Raji (cell line): ENCODE results near the gene AK5.

Experiments
- POLR2A ChIP-seq: IDR thresholded peaks from 2 replicates; pipeline ENCODE4 v1.6.1; 2011; ENCODE audit warnings: low read depth, low read length, control low read depth; ENCODE audit not compliant: insufficient read depth

Gene AK5

DNA sequence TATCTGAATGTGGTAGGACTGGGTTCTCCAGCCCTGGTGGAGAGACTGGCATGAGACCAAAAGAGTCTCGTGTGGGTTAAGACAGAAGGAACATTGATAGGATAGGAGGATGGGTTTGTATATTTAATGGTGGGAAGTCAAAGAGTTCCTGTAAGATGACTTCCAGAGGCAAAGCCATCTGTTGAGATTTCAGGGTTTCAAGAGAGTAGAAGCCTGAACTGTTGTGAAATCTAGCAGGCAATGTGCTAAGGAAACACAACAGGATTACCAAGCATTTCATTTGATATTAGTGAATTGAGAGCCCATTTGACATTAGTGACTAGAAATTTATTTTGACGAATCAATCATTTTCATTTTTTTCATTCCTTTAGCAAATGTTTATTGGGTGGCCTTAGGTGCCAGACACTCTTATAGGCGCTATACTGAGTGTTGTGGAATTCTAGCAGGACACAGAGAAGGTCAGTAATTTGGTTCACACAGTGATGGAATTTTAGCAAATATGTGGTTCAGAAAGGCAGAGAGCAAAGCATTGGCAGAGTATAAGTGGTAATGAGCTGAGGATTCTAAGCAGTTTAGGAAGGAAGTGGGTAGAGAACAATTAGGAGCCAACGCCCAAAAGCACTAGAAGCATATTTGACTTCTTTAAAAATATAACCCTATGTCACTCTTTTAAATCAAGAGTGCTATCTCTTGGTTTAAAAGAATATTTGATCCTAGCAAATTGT lies 149.3 kb downstream of the AK5 start:
- TF ChIP-seq POLR2A, result no peak

DNA sequence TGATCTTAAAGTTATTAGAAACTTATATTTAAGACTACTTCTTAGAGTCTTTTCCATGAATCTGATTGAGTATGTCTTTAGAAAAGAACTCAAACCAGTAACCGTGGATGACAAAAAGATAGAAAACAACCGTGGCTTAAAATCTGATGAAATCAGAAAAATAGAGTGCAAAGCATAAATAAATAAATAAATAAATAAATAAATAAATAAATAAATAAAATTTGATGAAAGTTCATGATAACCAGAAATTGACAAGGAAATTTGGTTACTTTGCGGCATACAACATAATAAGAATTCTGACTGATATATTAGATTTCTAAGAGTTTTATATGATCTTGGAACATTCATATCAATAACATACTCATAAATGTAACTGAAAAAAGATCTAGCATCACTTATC lies 152.1 kb downstream of the AK5 start:
- no peak for TF ChIP-seq POLR2A

DNA sequence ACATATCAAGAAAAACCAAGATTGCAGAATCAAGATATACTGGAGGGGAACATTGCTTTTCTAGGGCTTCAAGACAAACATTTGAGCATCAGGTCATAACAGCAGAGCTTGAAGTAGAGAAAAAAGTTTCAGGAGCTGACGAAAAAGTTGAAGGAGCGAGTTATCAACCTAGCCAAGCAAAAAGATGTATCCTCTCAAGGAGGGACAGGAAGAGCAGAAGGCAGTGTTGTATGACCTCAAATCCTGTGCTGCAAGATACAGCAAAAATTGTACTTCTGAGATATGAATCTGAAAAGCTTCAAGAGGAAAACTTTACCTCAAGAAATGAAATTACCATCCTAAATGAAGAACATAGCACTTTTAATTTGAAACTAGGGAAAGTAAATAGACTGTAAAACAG lies 153.1 kb downstream of the AK5 start:
- TF ChIP-seq POLR2A, result no peak

DNA sequence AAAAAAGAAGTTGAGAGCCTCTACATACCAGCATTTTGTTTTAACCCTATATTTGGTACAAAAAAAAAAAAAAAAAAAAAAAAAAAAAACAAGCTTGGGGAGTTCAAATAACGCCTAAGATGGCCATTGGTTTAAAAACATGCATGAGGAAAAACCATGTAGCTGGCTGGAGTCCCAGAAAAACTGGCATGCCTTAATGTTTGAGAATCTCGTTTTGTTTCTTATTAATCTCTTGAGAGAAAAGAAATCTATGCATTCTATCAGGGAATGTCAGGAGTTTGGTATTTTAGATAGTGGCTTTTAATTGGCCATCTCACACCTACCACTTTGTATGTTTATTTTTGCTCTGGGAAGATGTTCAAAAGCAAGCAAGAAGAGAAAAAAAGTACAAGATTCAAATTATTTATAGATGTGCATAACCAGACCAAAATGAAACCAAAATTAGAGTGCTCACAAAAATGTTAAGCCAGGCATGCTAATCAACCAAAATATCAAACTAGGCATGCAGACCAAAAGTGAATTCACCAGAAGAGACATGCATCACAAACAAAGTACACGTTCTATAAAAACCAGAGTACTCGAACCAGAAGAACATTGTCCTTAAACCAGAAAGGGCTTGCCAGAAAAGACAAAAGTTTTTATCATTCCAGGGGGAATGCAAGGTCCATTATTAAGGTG lies 156.6 kb downstream of the AK5 start:
- no peak for TF ChIP-seq POLR2A

DNA sequence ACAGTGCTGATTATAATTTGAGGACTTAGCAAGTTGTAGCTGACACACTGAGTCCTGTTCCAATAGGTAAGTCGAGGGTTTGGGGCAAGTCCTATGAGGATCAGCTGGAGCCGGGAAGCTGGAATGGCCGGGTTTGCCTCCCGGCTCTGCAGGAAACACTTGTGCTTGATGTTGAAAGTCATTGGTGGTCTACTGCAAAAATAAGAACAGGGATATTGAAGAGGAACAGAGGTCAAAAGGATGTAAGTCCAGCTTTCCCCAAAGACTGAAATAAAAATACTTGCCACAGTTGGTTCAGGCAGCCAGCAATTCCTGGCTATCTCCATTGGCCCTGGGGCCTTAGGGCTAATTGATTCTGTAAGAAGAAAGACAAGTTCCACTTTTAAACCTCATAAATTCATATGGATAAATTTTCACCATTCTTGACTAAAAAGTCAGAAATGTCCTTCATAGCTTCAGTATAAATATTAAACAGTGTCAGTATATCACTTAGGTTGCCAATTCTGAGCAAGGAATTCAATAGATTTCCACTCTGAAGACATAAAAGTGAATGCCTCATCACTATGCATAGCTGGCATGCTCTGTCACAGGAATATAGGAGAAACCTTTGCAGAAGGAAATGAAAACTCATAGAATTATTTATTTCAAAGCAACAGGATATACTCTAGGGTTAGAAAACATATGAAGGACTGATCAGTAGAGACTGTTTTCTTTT lies 165.2 kb downstream of the AK5 start:
- TF ChIP-seq POLR2A, result no peak

DNA sequence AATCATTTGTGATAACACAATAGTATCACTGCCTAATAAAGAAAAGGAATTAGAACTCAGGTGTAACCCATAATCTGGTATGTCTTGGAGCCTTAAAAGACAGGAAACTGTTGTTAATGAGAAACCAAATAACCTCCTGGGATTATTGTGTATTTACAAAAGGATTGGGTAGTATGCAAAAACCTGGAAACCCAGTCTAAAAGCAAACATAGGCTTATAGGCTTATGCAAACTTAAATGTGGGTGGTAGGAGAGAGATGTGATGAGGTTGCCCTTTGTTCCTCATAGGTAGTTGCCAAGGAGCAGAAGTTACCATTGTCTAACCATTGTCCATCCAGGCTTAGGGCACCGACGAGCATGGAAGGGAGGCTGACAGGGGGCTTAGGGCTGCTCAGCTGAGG lies 165.8 kb downstream of the AK5 start:
- TF ChIP-seq POLR2A, result no peak

DNA sequence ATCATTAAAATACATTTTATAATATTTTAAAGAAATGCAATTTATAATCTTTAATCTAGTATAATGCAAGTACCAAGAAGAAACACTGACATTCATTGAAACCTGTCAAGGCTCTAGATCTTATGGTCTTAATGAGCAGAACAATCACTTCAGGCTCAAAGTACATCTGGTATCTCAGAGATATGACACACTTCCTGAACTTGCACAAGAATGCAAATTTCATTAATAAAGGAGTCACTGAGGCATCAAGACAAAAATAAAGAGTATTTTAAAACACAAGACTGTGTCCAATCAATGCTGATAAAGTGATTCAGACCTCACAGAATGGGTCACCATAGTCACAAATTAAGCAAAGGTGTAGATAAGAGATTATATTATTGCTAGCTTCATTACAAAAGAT lies 178.1 kb downstream of the AK5 start:
- no peak for TF ChIP-seq POLR2A

DNA sequence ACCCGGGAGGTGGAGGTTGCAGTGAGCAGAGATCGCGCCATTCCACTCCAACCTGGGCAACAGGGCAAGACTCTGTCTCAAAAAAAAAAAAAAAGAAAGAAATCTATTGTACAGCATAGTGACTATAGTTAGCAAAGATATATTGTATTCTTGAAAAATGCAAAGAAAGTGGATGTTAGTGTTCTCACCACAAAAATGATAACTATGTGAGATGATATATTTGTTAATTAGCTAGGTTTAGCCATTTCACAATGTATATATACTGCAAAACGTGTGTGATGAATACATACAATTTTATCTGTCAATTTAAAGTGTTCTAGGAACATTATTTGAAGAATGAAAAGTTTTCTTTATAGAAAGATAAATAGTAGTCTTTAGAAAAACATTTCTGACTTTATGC lies 179.9 kb downstream of the AK5 start:
- TF ChIP-seq POLR2A, result no peak

DNA sequence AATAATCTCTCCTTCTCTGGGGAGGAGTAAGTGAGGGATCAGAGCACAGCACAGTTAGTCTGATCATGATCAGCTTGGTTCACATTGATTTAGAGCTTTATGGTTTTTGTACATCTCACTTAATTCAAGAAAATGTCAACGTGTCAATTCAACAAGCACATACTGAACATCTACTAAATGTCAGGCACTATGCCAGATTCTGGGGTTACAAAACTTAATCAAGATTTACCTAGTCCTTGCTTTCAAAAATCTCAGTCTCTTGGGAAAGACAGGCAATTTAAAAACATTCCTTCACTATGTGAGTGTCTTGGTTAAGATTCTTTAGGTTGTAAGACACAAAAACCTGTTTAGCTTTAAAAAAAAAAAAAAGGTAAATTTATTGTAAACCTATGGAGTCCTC lies 181.4 kb downstream of the AK5 start:
- TF ChIP-seq POLR2A, result no peak

DNA sequence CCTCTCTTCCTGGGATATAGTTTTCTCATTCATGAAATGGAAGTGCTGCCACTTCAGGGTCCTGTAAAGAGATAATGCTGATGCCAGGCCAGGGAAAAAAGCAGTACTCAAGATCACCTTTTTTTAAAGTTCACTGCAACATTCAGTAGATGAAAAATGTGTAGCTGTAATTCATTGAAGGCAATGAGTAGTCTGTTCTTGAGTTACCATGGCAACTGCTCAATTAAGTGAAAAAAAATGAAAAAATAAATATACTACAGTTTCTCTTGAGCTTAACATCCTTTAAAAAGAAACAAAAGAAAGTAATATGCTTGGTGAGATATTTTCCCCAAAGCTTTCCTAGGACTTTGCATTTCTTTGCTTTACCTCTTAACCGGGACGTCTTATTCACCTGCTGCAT lies 183.3 kb downstream of the AK5 start:
- TF ChIP-seq POLR2A, result no peak

DNA sequence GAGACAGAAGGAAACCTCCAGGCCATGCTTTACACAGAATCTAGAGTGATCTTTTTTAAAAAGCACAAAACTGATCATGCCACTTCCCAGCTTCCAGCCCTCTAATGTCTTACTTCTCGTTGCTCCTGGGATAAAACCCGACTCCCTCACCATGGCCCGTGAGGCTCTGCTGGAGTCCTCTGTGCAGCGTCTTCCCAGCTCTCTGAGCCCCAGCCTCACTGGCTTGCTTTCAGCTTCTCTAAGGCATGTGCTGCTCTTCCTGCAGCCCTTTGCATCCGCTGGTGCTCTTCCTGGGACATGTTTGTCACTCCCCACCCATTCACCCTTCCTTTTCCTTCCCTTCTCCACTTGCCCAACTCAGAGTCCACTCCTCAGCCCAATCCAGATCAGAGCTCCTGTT lies 184.1 kb downstream of the AK5 start:
- TF ChIP-seq POLR2A, result no peak

DNA sequence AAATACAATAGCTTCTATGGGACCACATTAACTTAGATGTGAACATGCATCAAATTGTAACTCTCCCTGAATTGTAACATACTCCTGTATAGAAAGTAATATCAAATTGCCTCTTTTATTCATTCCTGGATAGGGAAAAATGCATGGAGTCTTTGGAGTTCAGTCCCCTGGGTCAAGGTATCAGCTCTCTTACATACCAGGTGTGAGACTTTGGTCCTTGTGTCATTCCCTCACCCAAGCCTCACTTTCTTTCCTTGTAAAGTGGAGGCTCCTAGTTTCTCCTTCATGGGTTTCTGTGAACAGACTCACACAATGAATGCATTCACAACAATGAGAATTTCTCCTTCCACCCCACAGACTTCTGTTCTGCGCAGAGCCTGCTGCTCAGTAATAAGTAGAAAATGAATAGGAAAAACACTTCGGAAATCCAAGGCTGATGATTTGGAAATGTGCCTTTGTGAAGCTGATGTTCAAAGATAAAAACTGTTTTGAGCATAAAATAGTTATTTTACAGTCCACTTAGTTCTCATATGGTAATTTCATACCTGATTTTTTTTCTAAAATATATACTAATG lies 185.3 kb downstream of the AK5 start:
- no peak for TF ChIP-seq POLR2A

DNA sequence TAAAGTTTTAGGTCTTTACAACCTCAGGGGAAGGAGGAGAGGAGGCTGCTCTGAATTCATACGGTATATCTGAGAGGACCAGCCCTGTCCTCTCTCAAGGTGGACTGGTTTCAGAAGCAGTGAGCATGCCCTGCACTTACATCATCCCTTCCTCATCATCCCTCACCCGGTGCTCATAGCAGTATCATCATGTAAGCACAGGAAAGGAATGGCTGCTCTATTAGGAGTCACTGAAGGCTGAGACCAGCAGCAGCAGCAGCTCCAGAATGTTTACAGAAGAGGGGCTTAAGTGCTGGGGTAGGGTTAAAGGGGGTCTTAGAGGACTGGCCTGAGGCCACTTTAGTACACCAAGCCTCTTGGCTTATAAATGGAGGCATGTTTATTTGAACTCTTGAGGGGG lies 185.9 kb downstream of the AK5 start:
- no peak for TF ChIP-seq POLR2A

DNA sequence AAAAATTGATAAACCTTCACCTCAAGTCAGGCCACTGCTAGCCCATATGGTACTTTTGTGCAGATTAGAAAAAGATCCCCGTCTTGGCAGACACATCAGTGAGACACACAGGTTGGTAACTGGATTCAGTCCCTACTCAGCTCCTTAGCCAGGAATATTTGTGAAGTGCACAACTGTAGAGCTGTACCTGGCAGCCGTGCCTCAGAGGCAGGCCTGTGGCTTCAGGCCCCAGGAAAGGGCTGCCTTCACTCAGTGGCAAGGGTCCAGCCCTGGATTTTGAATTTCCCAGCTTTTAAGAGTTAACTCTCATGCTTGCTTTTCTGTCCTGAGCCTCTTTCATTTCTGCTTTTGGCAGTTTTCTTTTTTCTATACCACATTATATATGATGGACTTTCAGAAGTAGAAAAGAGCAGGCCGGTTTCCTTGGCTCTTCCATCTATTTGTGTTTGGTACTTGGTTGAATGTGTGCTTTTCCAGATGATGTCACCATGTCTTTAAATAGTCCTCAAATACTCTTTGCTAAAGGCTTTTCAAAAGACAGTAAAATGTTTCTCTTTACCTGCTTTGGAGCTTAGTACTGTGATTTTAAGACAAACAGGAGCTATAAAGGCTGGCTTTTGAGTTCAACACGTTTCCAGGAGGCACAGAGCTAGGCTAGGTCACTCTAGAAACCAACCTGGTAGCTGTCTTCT lies 186.6 kb downstream of the AK5 start:
- no peak for TF ChIP-seq POLR2A

DNA sequence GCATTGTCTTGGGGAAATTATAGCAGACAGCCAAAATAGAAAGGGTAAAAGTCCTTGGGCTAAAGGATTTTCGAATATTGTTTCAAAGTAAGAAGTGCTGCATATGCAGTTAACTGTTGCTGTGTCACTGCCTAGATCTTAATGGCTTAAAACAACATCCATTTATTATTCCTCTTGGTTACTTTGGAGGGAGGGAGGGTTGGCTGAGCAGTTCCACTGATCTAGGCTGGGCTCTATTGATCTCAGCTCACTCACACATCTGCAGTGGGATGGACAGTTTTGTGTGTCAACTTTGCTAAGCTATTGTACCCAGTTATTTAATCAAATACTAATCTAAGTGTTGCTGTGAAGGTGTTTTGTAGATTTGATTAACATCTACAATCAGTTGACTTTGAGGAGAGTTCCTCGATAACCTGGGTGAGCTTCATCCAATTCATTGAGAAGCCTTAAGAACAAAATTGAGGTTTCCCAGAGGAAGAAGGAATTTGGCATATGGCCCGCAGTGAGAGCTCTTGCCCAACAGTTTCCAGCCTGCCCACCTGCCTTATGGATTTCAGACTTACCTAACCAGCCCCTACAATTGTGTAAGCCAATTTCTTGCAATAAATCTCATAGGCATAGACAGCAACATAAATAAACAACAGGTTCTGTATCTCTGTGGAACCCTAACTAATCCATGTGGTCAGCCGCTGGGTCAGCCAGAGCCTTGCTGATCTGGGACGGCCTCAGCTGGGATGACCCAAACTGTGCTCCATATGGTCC lies 187.3 kb downstream of the AK5 start:
- TF ChIP-seq POLR2A, result no peak

DNA sequence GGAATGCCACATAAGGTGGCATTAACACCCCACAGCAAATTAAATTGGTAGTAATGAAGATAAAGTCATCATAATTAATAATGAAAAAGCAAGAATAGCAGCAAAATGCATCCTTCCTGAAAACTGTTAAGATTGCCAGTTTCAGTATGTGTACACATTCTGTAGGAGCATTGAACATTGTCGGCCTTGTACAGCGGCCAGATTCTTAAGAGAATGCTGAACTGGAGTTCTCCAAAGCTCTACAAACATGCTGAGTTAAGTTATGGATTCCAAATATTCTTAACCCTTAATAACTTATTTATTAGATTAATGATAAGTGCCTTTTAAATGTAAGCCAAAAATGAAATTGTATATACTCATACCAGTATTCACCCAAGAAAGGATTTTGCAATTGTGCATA lies 189.9 kb downstream of the AK5 start:
- TF ChIP-seq POLR2A, result no peak
